ENCODE measurements around the gene OR5D16.

OR5D16 gene

GRCh38 chr11:55838452-55838851, at the start of gene OR5D16:
Gene OR5D16, plus strand, starts transcription at chr11:55838752. Its CDS starts 0 bp downstream, at chr11:55838752.
- no peak within 1 kb of the TSS for H3K27ac ChIP-seq (ENCODE audit: low read depth, low read length)
- H3K27me3 ChIP-seq (ENCODE audit: control insufficient read depth in 1 of 2, insufficient read depth in 2 of 2, low read length in 2 of 2), result no peaks in the 10 kb centered on the region
- H3K4me1 ChIP-seq (ENCODE audit: insufficient read depth, low read length), result no peaks in the 10 kb centered on the region
- H3K9ac ChIP-seq (ENCODE audit: low read length), result no peak within 1 kb of the TSS
- H3K4me3 ChIP-seq (ENCODE audit: low read depth in 1 of 2, low read length in 2 of 2), result no peak within 1 kb of the TSS
- no peaks in the 10 kb centered on the region for H3K9me3 ChIP-seq (ENCODE audit: low read length)
- no peaks in the 10 kb centered on the region for H3K36me3 ChIP-seq (ENCODE audit: insufficient read depth, low read length)

GRCh38 chr11:55791606-55792005, 46.9 kb upstream of the OR5D16 start:
- no peaks in the 10 kb centered on the region for H3K4me1 ChIP-seq (ENCODE audit: insufficient read depth, low read length)
- no peak overlapping the region for H3K9ac ChIP-seq (ENCODE audit: low read length)
- H3K4me3 ChIP-seq (ENCODE audit: low read depth in 1 of 2, low read length in 2 of 2), result no peak overlapping the region
- H3K27me3 ChIP-seq (ENCODE audit: control insufficient read depth in 1 of 2, insufficient read depth in 2 of 2, low read length in 2 of 2), result no peaks in the 10 kb centered on the region
- no peak overlapping the region for H3K27ac ChIP-seq (ENCODE audit: low read depth, low read length)
- H3K36me3 ChIP-seq (ENCODE audit: insufficient read depth, low read length), result no peaks in the 10 kb centered on the region
- no peaks in the 10 kb centered on the region for H3K9me3 ChIP-seq (ENCODE audit: low read length)

- Histone ChIP-seq H3K9me3 (ENCODE audit: low read length) (no peaks in the 10 kb centered on the region), H3K9ac (ENCODE audit: low read length) (no peak overlapping the region), H3K27me3 (ENCODE audit: control insufficient read depth in 1 of 2, insufficient read depth in 2 of 2, low read length in 2 of 2) (no peaks in the 10 kb centered on the region), H3K36me3 (ENCODE audit: insufficient read depth, low read length) (no peaks in the 10 kb centered on the region), H3K27ac (ENCODE audit: low read depth, low read length) (no peak overlapping the region), H3K4me1 (ENCODE audit: insufficient read depth, low read length) (no peaks in the 10 kb centered on the region), H3K4me3 (ENCODE audit: low read depth in 1 of 2, low read length in 2 of 2) (no peak overlapping the region)
Measured at GRCh38 chr11:55793321-55793720, 45.2 kb upstream of the OR5D16 start.

GRCh38 chr11:55795256-55795655, 43.3 kb upstream of the OR5D16 start, which contains the start of gene OR5D14:
Gene OR5D14, plus strand, starts transcription at chr11:55795556. Its CDS starts 0 bp downstream, at chr11:55795556.
- no peaks in the 10 kb centered on the region for H3K4me1 ChIP-seq (ENCODE audit: insufficient read depth, low read length)
- no peak within 1 kb of the TSS for H3K27ac ChIP-seq (ENCODE audit: low read depth, low read length)
- H3K27me3 ChIP-seq (ENCODE audit: control insufficient read depth in 1 of 2, insufficient read depth in 2 of 2, low read length in 2 of 2), result no peaks in the 10 kb centered on the region
- no peaks in the 10 kb centered on the region for H3K9me3 ChIP-seq (ENCODE audit: low read length)
- no peak within 1 kb of the TSS for H3K9ac ChIP-seq (ENCODE audit: low read length)
- no peak within 1 kb of the TSS for H3K4me3 ChIP-seq (ENCODE audit: low read depth in 1 of 2, low read length in 2 of 2)
- H3K36me3 ChIP-seq (ENCODE audit: insufficient read depth, low read length), result no peaks in the 10 kb centered on the region

GRCh38 chr11:55806248-55806647, 32.3 kb upstream of the OR5D16 start:
- Histone ChIP-seq H3K36me3 (ENCODE audit: insufficient read depth, low read length) (no peaks in the 10 kb centered on the region), H3K9ac (ENCODE audit: low read length) (no peak overlapping the region), H3K4me1 (ENCODE audit: insufficient read depth, low read length) (no peaks in the 10 kb centered on the region), H3K27me3 (ENCODE audit: control insufficient read depth in 1 of 2, insufficient read depth in 2 of 2, low read length in 2 of 2) (no peaks in the 10 kb centered on the region), H3K27ac (ENCODE audit: low read depth, low read length) (no peak overlapping the region), H3K9me3 (ENCODE audit: low read length) (no peaks in the 10 kb centered on the region), H3K4me3 (ENCODE audit: low read depth in 1 of 2, low read length in 2 of 2) (no peak overlapping the region)

- Histone ChIP-seq H3K4me1 (ENCODE audit: insufficient read depth, low read length) (no peaks in the 10 kb centered on the region), H3K9ac (ENCODE audit: low read length) (no peak within 1 kb of the TSS), H3K36me3 (ENCODE audit: insufficient read depth, low read length) (no peaks in the 10 kb centered on the region), H3K4me3 (ENCODE audit: low read depth in 1 of 2, low read length in 2 of 2) (no peak within 1 kb of the TSS), H3K27ac (ENCODE audit: low read depth, low read length) (no peak within 1 kb of the TSS), H3K27me3 (ENCODE audit: control insufficient read depth in 1 of 2, insufficient read depth in 2 of 2, low read length in 2 of 2) (no peaks in the 10 kb centered on the region), H3K9me3 (ENCODE audit: low read length) (no peaks in the 10 kb centered on the region)
Measured at GRCh38 chr11:55811067-55811466, 27.5 kb upstream of the OR5D16 start, which contains the start of gene OR5L1. Gene OR5L1, plus strand, starts transcription at chr11:55811367. Its CDS starts 100 bp downstream, at chr11:55811467.

GRCh38 chr11:55819330-55819729, 19.2 kb upstream of the OR5D16 start, which contains the start of gene OR5D18:
Gene OR5D18, plus strand, starts transcription at chr11:55819630. Its CDS starts 0 bp downstream, at chr11:55819630.
- Histone ChIP-seq H3K9ac (ENCODE audit: low read length) (no peak within 1 kb of the TSS), H3K4me1 (ENCODE audit: insufficient read depth, low read length) (no peaks in the 10 kb centered on the region), H3K9me3 (ENCODE audit: low read length) (no peaks in the 10 kb centered on the region), H3K27ac (ENCODE audit: low read depth, low read length) (no peak within 1 kb of the TSS), H3K27me3 (ENCODE audit: control insufficient read depth in 1 of 2, insufficient read depth in 2 of 2, low read length in 2 of 2) (no peaks in the 10 kb centered on the region), H3K36me3 (ENCODE audit: insufficient read depth, low read length) (no peaks in the 10 kb centered on the region), H3K4me3 (ENCODE audit: low read depth in 1 of 2, low read length in 2 of 2) (no peak within 1 kb of the TSS)

GRCh38 chr11:55826919-55827318, 11.6 kb upstream of the OR5D16 start, which contains the start of gene OR5L2:
Gene OR5L2, plus strand, starts transcription at chr11:55827219. Its CDS starts 0 bp downstream, at chr11:55827219.
- H3K9ac ChIP-seq (ENCODE audit: low read length), result no peak within 1 kb of the TSS
- H3K4me1 ChIP-seq (ENCODE audit: insufficient read depth, low read length), result no peaks in the 10 kb centered on the region
- H3K9me3 ChIP-seq (ENCODE audit: low read length), result no peaks in the 10 kb centered on the region
- H3K4me3 ChIP-seq (ENCODE audit: low read depth in 1 of 2, low read length in 2 of 2), result no peak within 1 kb of the TSS
- no peak within 1 kb of the TSS for H3K27ac ChIP-seq (ENCODE audit: low read depth, low read length)
- no peaks in the 10 kb centered on the region for H3K36me3 ChIP-seq (ENCODE audit: insufficient read depth, low read length)
- H3K27me3 ChIP-seq (ENCODE audit: control insufficient read depth in 1 of 2, insufficient read depth in 2 of 2, low read length in 2 of 2), result no peaks in the 10 kb centered on the region

GRCh38 chr11:55847453-55847852, 8.9 kb downstream of the OR5D16 start:
- Histone ChIP-seq H3K27ac (ENCODE audit: low read depth, low read length) (no peak overlapping the region), H3K36me3 (ENCODE audit: insufficient read depth, low read length) (no peaks in the 10 kb centered on the region), H3K4me3 (ENCODE audit: low read depth in 1 of 2, low read length in 2 of 2) (no peak overlapping the region), H3K9me3 (ENCODE audit: low read length) (no peaks in the 10 kb centered on the region), H3K9ac (ENCODE audit: low read length) (no peak overlapping the region), H3K4me1 (ENCODE audit: insufficient read depth, low read length) (no peaks in the 10 kb centered on the region), H3K27me3 (ENCODE audit: control insufficient read depth in 1 of 2, insufficient read depth in 2 of 2, low read length in 2 of 2) (no peaks in the 10 kb centered on the region)

GRCh38 chr11:55849037-55849436, 10.5 kb downstream of the OR5D16 start:
- no peak overlapping the region for H3K27ac ChIP-seq (ENCODE audit: low read depth, low read length)
- no peaks in the 10 kb centered on the region for H3K27me3 ChIP-seq (ENCODE audit: control insufficient read depth in 1 of 2, insufficient read depth in 2 of 2, low read length in 2 of 2)
- no peak overlapping the region for H3K4me3 ChIP-seq (ENCODE audit: low read depth in 1 of 2, low read length in 2 of 2)
- no peaks in the 10 kb centered on the region for H3K9me3 ChIP-seq (ENCODE audit: low read length)
- H3K9ac ChIP-seq (ENCODE audit: low read length), result no peak overlapping the region
- no peaks in the 10 kb centered on the region for H3K4me1 ChIP-seq (ENCODE audit: insufficient read depth, low read length)
- no peaks in the 10 kb centered on the region for H3K36me3 ChIP-seq (ENCODE audit: insufficient read depth, low read length)

GRCh38 chr11:55852141-55852540, 13.6 kb downstream of the OR5D16 start:
- no peak overlapping the region for H3K4me3 ChIP-seq (ENCODE audit: low read depth in 1 of 2, low read length in 2 of 2)
- no peak overlapping the region for H3K9ac ChIP-seq (ENCODE audit: low read length)
- no peaks in the 10 kb centered on the region for H3K36me3 ChIP-seq (ENCODE audit: insufficient read depth, low read length)
- no peaks in the 10 kb centered on the region for H3K27me3 ChIP-seq (ENCODE audit: control insufficient read depth in 1 of 2, insufficient read depth in 2 of 2, low read length in 2 of 2)
- no peaks in the 10 kb centered on the region for H3K9me3 ChIP-seq (ENCODE audit: low read length)
- no peaks in the 10 kb centered on the region for H3K4me1 ChIP-seq (ENCODE audit: insufficient read depth, low read length)
- no peak overlapping the region for H3K27ac ChIP-seq (ENCODE audit: low read depth, low read length)

GRCh38 chr11:55854704-55855103, 16.2 kb downstream of the OR5D16 start:
- Histone ChIP-seq H3K27me3 (ENCODE audit: control insufficient read depth in 1 of 2, insufficient read depth in 2 of 2, low read length in 2 of 2) (no peaks in the 10 kb centered on the region), H3K9me3 (ENCODE audit: low read length) (no peaks in the 10 kb centered on the region), H3K4me1 (ENCODE audit: insufficient read depth, low read length) (no peaks in the 10 kb centered on the region)

More at GRCh38 chr11:55854704-55855103, 16.2 kb downstream of the OR5D16 start:
- Histone ChIP-seq H3K27ac (ENCODE audit: low read depth, low read length) (no peak overlapping the region), H3K36me3 (ENCODE audit: insufficient read depth, low read length) (no peaks in the 10 kb centered on the region), H3K9ac (ENCODE audit: low read length) (no peak overlapping the region), H3K4me3 (ENCODE audit: low read depth in 1 of 2, low read length in 2 of 2) (no peak overlapping the region)
